Measurements from ENCODE around the gene LAMA4.

- TF ChIP-seq CTCF (IDR thresholded peaks at IDR 0.05) (no peak), POLR2A (IDR thresholded peaks at IDR 0.05) (no peak), EP300 (IDR thresholded peaks at IDR 0.05) (no peak)
Measured at GRCh38 chr6:112207776-112208175, 46.6 kb downstream of the LAMA4 start.
